Measurements from ENCODE around the gene GPC6.

GPC6 gene

DNA sequence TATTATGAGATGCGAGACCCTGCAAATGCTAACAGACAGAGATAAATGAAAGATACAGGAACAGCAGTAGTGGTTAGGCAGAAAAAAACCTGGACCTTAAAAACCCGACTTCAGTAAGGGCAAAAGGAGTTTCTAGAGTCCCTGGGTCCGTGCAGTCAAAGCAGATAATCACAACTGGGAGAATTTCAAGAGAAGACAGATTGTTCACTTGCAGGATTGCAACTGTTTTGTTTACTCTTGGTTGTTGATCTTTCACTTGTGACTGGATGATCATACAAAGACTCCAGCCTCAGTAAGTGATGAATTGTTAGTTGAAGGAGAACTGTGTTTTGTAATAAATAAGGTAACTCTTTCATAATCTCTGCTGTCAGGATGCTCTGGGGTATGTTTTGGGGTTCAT is 135.1 kb downstream of the GPC6 start:
- DNase-seq (ENCODE audit: low read depth): no peak
- H3K4me3 ChIP-seq (ENCODE audit: low read depth, low read length): no peak overlapping the region
- TF ChIP-seq CTCF (conservative IDR thresholded peaks at IDR 0.05; ENCODE audit: low read depth, low read length): no peak

DNA sequence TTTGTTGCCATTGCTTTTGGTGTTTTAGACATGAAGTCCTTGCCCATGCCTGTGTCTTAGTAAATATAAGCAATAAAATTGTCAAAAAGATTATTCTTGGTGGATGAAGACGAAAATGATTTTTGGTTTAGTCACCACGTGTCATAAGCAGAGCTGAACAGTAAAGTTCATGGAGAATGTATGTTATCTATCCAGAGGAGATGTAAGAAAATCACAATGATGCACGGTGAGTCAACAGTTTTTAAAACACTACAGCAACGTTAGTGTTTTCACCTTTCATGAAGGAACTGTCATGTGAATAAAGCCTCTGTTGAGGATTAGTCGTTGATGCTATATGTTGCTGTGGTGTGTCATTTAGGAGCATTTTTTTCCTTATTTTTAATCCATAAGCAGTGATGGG is 137.6 kb downstream of the GPC6 start:
- peak; percentile 44 for DNase-seq (ENCODE audit: low read depth)
- no peak for TF ChIP-seq CTCF (conservative IDR thresholded peaks at IDR 0.05; ENCODE audit: low read depth, low read length)
- H3K4me3 ChIP-seq (ENCODE audit: low read depth, low read length): no peak overlapping the region

DNA sequence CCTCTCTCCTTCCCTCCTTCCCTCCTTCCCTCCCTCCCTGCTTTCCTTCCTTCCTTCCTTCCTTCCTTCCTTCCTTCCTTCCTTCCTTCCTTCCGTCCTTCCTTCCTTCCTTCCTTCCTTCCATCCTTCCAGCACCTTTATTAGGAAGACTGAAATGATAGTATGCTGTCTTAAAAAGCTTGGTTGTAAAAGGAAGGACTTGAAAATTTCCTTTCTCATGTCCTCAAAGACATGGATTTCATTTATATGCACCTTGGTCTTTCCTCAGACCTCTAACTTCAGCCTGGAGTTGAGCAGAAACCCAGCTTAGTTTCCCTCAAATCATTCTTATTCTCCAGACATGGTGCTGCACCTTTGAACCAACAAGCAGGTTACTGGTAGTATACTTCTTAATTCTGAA is 141.7 kb downstream of the GPC6 start:
- DNase-seq (ENCODE audit: low read depth): no peak
- no peak for TF ChIP-seq CTCF (conservative IDR thresholded peaks at IDR 0.05; ENCODE audit: low read depth, low read length)
- H3K4me3 ChIP-seq (ENCODE audit: low read depth, low read length): no peak overlapping the region

- TF ChIP-seq CTCF (conservative IDR thresholded peaks at IDR 0.05; ENCODE audit: low read depth, low read length): no peak
- H3K4me3 ChIP-seq (ENCODE audit: low read depth, low read length): no peak overlapping the region
- no peak for DNase-seq (ENCODE audit: low read depth)
These were observed 142.1 kb downstream of the GPC6 start for GRCh38 chr13:93368718-93369117.

GRCh38 chr13:93372856-93373255 is 146.2 kb downstream of the GPC6 start:
- TF ChIP-seq CTCF (conservative IDR thresholded peaks at IDR 0.05; ENCODE audit: low read depth, low read length): no peak
- H3K4me3 ChIP-seq (ENCODE audit: low read depth, low read length): no peak overlapping the region
- DNase-seq (ENCODE audit: low read depth): no peak

DNA sequence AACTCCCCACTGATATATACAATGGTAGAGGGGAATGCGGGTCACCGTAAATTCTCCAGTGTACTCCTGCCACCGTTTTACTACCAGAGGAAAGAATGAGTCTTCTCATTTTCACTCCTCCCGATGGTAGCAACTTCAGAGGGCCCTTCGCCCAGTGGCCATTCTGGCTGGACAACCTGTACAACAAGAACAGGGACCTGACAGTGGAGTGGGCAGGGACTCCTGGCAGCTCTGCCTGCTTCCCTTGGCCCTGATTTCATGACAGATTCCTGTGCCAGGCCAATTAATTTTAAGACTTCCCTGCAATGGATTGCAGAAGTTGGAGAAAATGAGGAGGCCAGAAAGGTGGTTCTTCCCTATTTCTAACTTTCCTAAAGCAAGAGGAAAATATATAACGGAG is 148.9 kb downstream of the GPC6 start:
- DNase-seq (ENCODE audit: low read depth): no peak
- no peak for TF ChIP-seq CTCF (conservative IDR thresholded peaks at IDR 0.05; ENCODE audit: low read depth, low read length)
- no peak overlapping the region for H3K4me3 ChIP-seq (ENCODE audit: low read depth, low read length)

- no peak for TF ChIP-seq CTCF (conservative IDR thresholded peaks at IDR 0.05; ENCODE audit: low read depth, low read length)
- H3K4me3 ChIP-seq (ENCODE audit: low read depth, low read length): no peak overlapping the region
- DNase-seq (ENCODE audit: low read depth): no peak
These were observed 150.6 kb downstream of the GPC6 start for GRCh38 chr13:93377196-93377595.

Data from choroid plexus epithelial cell (primary cell).